Glutamatergic neuron (in vitro differentiated cells): Measurements from ENCODE around the gene C11orf21. TPM values are rescaled to one million over a fixed set of nuclear protein-coding genes. Genes with fewer than 3 reads are reported as not detected.

Experiments
- DNase-seq: peaks from one replicate; pipeline ENCODE4 v3.0.0; 2022
- H3K27ac Mint-ChIP-seq: one replicate; pipeline ENCODE4 v1.8.0; 2020; ENCODE audit warnings: mild to moderate bottlenecking, mixed read lengths, inconsistent platforms; ENCODE audit not compliant: unreplicated experiment
- H3K27me3 Mint-ChIP-seq: one replicate; pipeline ENCODE4 v1.8.0; 2020; ENCODE audit warnings: mild to moderate bottlenecking, moderate library complexity, mixed read lengths, inconsistent platforms; ENCODE audit not compliant: unreplicated experiment
- H3K36me3 Mint-ChIP-seq: one replicate; pipeline ENCODE4 v1.8.0; 2020; ENCODE audit warnings: mild to moderate bottlenecking, mixed read lengths, inconsistent platforms; ENCODE audit not compliant: unreplicated experiment
- H3K4me1 Mint-ChIP-seq: one replicate; pipeline ENCODE4 v1.8.0; 2020; ENCODE audit warnings: mild to moderate bottlenecking, low read depth, mixed read lengths, inconsistent platforms; ENCODE audit not compliant: unreplicated experiment
- H3K4me3 Mint-ChIP-seq: one replicate; pipeline ENCODE4 v1.8.0; 2020; ENCODE audit warnings: mild to moderate bottlenecking, mixed read lengths, inconsistent platforms; ENCODE audit not compliant: unreplicated experiment
- H3K9me3 Mint-ChIP-seq: one replicate; pipeline ENCODE4 v1.8.0; 2020; ENCODE audit warnings: mild to moderate bottlenecking, moderate library complexity, mixed read lengths, inconsistent platforms; ENCODE audit not compliant: unreplicated experiment
- total RNA-seq: library from RNA; stranded (reverse); fragmentation: NEBNext Ultra II Directional; extraction: Animal tissue kit (Norgen Biotek cat#: 25700); gene quantifications from one replicate; pipeline ENCODE4 v1.2.1, GENCODE V29; 2021; ENCODE audit not compliant: unreplicated experiment
- TF ChIP-seq, protein P1 (sequence below): fragments of 200-600 bp; sonication (generic); IDR thresholded peaks from one replicate; pipeline ENCODE4 v1.5.0; 2021; ENCODE audit not compliant: partially characterized antibody, unreplicated experiment

Gene C11orf21
- total RNA-seq, 1 donor from 2014 or later = not detected

DNA sequence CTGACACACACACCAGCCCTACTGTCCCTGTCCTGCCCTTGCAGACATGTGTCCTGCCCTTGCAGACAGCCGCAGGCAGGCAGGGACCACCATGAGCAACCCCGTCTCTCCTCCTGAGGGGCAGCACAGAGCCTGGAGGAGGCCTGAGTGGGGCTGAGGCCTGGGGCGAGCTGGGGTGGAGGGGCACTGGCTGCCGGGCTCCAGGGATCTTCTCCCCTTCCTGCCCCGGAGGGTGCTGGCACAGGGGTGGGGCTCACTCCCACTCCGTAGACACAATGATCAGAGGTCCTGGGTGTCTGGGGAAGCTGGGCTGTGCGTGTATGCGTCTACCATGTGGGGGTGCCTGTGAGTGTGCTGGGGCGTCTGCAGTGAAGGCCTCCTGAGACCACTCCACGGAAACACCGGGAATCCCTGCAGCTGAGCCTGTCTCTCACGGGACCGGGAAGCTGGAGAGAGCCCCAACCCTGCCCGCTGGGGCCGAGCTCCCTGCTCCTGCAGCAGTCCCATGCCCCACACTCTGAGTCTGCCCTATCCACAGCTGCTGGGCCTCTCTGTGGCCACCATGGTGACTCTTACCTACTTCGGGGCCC is 683 bp upstream of the C11orf21 start:
- TF ChIP-seq, protein P1, sequence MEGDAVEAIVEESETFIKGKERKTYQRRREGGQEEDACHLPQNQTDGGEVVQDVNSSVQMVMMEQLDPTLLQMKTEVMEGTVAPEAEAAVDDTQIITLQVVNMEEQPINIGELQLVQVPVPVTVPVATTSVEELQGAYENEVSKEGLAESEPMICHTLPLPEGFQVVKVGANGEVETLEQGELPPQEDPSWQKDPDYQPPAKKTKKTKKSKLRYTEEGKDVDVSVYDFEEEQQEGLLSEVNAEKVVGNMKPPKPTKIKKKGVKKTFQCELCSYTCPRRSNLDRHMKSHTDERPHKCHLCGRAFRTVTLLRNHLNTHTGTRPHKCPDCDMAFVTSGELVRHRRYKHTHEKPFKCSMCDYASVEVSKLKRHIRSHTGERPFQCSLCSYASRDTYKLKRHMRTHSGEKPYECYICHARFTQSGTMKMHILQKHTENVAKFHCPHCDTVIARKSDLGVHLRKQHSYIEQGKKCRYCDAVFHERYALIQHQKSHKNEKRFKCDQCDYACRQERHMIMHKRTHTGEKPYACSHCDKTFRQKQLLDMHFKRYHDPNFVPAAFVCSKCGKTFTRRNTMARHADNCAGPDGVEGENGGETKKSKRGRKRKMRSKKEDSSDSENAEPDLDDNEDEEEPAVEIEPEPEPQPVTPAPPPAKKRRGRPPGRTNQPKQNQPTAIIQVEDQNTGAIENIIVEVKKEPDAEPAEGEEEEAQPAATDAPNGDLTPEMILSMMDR = no peak
- Mint-ChIP-seq H3K36me3 (no peaks in the 10 kb centered on the region), H3K27ac (no peak overlapping the region), H3K4me3 (no peak overlapping the region), H3K27me3 (peaks cover 2% of the 10 kb centered on the region), H3K4me1 (no peaks in the 10 kb centered on the region), H3K9me3 (peaks cover 2% of the 10 kb centered on the region)
- DNase-seq = no peak

DNA sequence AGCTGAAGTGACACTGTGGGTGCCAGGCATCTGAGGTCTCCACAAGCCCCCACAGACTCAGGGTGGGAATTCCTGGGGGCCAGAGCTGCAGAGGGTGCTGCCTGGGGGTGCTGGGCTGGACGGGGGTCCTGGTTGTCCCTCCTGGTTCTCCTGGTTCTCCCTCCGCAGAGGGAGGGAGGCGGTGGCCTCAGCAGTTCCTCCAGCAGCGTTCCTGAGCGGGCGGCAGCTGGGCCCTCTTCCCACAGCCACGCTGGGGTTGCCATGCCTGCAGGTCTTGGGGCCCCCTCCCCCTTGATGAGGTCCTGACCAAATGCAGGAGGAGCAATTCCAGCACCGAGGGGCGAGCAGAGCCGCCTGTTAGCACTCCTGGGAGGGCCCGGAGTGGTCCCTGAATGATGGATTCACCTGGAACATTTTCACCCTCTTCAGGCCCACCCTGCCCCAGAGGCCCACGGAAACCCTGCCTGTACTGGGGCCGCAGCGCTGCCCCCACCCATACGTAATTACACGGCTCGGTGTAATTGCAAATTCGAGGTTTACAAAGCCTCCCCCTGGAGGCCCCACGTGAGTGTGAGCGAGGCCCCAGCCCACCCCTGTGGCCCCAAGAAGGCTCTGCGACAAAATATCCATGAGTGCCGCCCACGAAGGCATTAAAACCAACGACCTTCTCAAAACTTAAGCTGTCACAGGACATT is 635 bp downstream of the C11orf21 start:
- no peaks in the 10 kb centered on the region for H3K4me1 Mint-ChIP-seq
- H3K4me3 Mint-ChIP-seq = no peak overlapping the region
- DNase-seq = peak; percentile 16
- H3K36me3 Mint-ChIP-seq = no peaks in the 10 kb centered on the region
- no peak overlapping the region for H3K27ac Mint-ChIP-seq
- TF ChIP-seq, protein P1 = no peak
- H3K27me3 Mint-ChIP-seq = peaks cover 2% of the 10 kb centered on the region
- peaks cover 2% of the 10 kb centered on the region for H3K9me3 Mint-ChIP-seq

DNA sequence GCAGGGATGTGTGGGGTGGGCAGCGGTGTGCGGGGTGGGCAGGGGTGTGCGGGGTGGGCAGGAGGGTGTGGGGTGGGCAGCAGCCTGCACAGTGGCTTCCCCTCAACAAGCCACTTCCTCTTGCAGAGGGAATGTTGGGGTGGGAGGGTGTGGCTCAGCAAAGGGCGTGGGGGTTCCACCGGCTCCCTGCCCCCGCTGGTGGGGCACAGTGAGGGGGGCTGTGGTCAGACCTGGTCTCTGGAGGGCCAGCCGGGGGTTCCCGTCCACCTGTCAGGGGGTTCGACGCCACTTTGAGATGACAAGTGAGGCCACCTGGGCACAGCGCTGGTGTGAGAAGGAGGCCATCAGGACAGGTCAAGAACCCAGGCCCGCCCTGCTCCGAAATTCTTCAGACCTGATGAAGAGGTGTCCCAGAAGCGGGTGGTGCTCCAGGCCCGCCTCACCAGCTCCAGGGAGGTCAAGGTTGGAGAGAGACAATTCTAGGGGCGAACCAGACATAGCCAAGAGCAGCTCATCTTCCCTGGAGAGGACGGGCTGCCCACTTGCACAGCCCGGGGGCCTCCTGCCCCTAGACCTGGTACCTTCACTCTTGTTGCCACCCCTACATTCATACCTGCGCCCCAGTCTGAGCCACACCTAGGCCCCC is 1.3 kb downstream of the C11orf21 start:
- no peaks in the 10 kb centered on the region for H3K4me1 Mint-ChIP-seq
- no peaks in the 10 kb centered on the region for H3K36me3 Mint-ChIP-seq
- H3K27ac Mint-ChIP-seq = no peak overlapping the region
- H3K9me3 Mint-ChIP-seq = peaks cover 2% of the 10 kb centered on the region
- TF ChIP-seq, protein P1 = no peak
- peaks cover 2% of the 10 kb centered on the region for H3K27me3 Mint-ChIP-seq
- H3K4me3 Mint-ChIP-seq = no peak overlapping the region
- peak; percentile 19 for DNase-seq

DNA sequence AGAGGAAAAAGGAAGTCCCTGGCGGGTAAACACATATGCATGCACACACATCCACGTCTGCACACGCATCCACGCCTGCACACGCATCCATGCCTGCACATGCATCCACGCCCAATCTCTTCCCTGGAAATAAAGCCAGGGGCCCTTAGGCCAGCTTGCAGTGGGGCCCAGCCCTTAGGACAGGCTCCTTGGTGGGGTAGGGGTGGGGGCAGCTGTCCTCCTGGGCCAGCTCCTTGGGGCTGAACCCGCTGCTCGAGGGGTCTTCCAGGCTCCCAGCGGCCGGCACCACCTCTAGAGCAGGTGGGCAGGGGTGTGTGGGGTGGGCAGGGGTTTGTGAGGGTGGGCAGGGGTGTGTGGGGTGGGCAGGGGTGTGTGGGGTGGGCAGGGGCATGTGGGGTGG is 1.9 kb downstream of the C11orf21 start:
- H3K9me3 Mint-ChIP-seq = peaks cover 2% of the 10 kb centered on the region
- TF ChIP-seq, protein P1 = no peak
- no peaks in the 10 kb centered on the region for H3K4me1 Mint-ChIP-seq
- H3K27me3 Mint-ChIP-seq = peaks cover 2% of the 10 kb centered on the region
- DNase-seq = peak; percentile 13
- no peak overlapping the region for H3K4me3 Mint-ChIP-seq
- H3K27ac Mint-ChIP-seq = no peak overlapping the region
- no peaks in the 10 kb centered on the region for H3K36me3 Mint-ChIP-seq
